NCI-H526 (cell line): ENCODE data around the gene FGGY.
"Not testable (repeated sequence)": the region's sequence is repeated elsewhere in the genome, so short reads cannot be mapped to it uniquely, and the experiment has no call there.

Experiments
- DNase-seq, 2 experiments: peaks; one replicate each; lab custom pipeline; 2025; lab: John Stamatoyannopoulos, UW

Gene FGGY

DNA sequence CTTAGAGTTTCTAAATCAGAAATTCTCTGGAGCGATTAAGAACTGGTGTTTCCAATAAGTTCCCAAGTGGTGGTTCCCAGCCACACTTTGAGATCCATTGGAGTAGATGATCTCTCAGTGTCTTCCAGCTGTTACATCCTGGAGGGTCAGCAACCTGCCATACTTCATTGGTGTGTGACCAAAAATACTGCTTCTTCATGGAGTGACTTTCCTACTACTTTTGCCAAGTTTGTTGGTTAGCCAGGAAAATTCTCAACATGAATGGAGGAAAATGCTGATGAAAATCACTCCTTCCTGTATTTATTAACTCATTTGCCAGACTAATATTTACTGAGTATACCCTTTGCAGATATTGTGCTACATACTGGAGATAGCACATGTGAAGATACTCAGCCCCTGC, 186.1 kb downstream of the FGGY start:
- DNase-seq: no peak

DNA sequence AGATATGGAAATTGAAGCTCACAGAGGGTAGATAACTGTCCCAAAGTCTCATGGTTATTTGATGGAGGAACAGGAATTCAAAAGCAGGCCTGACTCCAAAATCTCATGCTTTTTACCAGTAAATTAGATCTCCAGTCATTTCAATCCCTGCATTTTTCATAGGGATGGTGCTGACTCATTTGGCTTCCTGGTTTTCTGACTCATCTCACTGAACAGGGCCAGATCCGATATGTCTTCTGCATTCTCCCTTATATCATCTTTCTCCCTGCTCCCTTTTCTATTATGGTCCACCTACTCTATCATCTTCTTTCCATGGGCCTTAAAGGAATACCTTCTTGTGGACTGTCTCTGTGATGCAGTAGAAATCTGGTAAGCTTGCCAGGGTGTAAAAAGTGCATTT, 187.2 kb downstream of the FGGY start:
- DNase-seq: no peak

DNA sequence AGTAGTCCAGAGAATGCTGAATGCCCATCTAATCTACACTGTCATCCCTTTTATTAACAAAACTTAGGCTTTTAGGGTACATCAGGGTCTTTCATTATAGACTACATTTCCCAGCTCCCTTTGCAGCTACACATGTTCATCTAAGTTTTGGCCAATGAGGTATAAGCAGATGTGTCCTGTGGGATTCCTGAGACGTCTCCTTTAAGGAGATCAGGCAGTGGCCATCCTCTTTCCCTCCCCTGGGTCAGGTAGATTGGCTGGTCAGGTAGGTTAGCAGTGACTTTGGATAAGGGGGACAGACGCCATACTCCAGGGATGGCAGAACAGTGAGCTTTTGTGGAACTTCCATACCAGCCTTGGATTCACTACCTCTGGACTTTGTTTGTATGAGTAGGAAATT, 188.3 kb downstream of the FGGY start:
- no peak for DNase-seq

DNA sequence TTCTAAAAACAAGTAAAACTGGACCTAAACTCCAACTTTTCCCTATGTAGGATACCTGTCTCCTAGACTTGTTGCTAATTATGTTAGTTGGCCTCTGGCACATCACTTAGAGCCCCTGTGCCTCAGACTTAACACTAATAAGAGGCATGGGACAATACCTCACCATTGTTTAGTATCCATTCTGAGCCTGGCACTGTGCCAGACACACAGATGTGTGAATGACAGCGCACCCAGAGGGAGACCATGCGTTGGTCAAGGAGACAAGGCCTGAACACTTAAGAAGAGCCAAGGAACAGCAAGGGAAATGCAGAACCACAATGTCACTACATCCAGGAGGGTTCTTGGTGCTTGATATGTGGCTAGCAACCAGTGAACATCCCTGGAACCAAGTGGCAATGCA, 189.1 kb downstream of the FGGY start:
- no peak for DNase-seq

DNA sequence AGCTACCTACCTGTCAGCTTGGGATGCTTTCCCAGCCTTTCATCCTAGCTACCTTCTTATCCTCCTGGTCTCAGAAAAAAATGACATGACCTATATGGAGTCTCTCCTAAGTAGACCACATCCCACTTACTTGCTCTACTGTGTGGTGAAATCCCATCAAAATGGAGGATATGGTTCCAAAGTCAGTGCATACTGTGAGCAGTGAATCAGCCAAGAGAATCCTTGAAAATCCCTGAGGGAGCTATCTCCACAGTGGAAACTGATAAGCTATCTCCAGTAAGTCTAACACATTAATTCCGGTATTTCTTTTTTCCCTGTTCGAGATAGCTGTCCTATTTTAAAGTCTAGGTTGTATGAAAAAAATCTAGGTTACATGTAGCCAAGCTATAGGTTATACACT, 189.7 kb downstream of the FGGY start:
- no peak for DNase-seq

DNA sequence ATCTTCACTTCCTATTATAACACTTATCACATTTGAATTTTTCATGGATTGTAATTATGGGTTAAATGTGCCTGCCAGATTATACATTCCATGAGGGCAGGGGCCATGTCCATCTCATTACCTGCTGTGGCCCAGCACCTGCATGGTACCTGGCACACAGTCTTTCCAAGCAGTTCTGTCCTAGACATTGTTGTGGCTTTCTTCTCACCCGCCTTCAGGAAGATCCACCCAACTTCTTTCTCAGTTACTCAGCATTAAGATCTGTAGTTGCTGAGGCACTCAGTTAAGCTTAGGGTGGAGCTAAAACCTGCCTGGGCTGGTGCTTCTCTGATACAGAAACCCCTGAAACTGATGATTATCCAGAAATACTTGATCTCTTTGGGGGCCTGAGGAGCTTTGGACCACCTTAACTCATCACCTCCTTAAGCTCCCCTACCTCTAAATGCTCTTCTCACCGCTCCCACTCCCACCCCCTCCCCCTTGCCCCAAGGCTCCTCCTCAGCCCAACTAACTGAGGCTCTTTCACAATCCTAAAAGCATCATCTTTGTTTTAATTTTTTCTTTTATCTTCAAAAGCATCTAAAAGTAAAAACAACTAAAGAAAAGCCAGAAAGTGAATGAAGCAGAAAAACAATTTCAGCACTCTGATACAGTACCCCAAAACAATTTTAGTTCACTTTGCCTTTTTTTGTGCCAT, 190.6 kb downstream of the FGGY start:
- no peak for DNase-seq

DNA sequence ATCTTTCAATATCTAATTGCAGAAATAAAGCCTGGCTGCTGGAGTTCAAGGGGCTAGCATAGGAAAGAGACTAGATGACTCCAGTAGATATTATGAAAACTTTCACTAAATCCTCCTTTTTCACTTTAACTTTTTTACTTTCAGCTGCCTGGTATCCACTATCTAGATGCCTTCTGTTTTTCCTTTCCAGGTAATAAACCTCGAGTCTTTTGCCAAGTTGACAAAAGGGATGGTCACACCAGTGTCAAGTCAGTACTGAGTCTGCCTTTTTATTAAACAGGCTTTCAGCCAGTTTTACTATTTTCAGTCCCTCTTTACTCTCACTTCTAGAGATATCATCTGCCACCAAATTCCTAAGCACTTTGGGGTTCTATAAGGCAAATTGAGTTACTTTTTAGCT, 195.6 kb downstream of the FGGY start:
- no peak for DNase-seq

DNA sequence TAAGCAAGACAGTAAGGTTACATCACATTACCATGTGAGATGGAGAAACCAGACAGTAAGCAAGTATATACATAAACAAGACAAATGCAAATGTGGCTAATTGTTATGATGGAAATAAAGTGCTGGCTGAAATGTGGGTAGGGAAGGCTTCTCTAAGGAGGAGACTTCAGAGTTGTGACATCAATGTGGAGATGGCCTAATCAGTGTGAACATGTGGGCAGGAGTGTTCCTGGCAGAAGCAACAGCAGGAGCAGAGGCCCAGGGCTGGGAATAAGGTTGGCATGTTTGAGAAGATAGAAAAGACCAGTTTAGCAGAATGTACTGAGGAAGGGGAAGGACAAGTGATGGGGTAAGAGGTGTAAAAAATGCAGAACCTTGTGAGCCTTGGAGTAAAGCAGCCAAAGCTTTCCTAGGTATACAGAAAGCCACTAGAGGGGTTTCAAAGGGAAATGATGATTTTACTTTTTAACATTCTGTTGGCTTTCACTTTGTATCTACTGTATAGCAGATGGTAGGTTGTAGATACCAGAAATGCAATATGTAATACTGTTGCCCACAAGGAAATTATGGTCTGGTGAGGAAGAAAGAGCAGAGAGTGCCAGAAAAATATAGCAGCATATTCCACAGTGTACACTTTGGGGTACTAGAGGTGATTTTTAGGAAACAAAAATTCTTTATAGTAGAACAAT, 197.4 kb downstream of the FGGY start:
- DNase-seq: no peak

DNA sequence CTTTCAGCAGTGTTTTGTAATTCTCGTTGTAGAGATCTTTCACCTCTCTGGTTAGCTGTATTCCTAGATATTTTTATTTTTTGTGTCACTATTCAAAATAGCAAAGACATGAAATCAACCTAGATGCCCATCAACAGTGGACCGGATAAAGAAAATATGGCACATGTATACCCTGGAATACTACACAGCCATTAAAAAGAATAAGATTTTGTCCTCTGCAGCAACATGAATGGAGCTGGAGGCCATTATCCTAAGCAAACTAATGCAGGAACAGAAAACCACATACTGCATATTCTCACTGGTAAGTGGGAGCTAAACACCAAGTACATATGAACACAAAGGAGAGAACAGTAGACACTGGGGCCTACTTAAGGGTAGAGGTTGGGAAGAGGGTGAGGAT, 199.3 kb downstream of the FGGY start:
- not testable (repeated sequence) for DNase-seq

DNA sequence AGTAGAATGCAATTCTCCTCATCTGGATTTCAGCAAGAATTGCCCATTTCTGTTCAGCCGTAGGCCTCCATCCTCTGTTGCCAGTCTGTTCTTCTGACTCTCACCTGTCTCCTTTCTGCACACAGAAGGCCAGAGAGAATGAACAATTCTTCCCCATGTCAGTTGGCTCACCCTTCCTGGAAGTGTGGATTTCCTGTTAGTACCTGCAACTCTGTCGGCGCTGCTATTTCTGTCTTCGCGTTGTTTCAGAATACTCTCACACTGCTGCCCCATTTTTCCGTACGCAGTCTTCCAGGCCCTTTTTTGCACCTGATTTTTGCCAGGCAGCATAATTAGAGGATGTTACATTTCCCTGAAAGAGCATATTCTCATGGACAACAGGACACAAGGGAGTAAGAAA, 200.7 kb downstream of the FGGY start:
- DNase-seq: no peak

DNA sequence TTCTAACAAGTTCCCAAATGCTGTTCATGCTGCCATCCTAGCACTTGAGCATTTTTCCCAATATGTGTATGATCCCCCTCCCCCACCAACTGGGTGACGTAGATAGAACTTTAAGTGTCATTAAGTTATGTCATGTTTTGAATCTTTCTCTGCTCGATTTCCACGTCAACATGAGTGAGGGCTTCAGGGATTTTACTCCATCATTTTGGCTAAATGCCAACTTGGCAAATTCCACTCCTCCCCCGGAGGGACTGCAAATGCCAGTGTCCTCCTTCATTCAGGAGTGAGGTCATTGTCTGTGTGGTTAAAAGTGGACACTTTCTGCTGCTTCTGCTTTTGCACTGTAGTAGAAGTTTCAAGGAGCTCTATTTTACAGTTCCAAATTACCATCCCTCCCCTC, 201.7 kb downstream of the FGGY start:
- no peak for DNase-seq

DNA sequence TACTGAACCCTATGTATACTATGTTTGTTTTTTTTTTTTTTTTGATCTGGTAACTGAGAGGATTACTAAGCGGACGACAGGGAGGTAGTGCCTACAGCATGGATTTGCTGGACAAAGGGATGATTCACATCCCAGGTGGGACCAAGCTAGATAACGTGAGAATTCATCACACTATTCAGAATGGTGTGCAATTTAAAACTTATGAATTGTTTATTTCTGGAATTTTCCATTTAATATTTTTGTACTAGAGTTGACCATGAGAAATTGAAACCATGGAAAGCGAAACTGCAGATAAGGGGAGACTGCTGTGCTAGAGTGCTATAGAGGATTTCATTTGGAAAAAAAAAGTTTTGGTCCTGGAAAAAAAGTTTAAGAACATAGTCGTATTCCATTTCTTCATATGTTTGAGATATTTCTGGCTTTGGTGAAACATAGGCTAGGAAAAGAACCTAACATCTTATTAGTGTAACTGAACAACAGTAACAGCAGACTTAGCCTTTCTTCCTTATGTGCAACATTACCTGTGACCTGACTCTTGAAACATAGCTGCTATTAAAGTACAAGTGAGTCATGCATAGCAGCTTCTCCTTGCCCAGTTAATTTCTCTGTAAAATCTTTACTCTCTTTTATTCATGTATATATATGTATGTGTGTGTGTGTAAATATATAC, 202.5 kb downstream of the FGGY start:
- peak in 1 of 2 experiments; percentile 40 for DNase-seq

DNA sequence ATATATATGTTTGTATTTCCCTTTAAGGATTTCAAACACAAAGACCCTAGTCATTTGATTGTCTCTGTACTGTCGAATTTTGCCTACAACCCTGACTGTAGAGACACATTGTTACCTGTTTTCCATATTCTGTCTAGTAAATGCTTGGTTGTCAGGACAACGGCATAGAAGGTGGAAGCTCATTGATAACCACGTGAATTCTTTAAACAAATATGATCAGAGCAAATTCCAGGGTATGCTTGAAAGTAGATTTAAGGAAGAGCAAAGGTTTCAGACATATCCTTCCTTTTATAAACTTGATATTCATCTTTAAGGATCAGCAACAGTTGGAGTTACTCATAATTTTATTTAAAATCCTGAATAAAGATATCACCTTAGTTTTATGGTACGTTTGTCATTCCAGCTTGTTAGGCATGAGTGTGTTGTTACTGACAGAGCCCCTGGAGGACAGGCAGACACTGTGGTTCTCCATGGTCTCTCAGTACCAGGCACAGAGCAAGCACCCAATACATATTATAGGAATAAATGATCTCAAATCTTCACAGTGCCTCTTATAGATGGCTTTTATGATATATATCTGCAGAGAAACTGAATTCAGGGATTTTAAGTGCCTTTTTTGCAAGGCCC, 203.2 kb downstream of the FGGY start:
- peak; percentile 94 to 97 for DNase-seq

DNA sequence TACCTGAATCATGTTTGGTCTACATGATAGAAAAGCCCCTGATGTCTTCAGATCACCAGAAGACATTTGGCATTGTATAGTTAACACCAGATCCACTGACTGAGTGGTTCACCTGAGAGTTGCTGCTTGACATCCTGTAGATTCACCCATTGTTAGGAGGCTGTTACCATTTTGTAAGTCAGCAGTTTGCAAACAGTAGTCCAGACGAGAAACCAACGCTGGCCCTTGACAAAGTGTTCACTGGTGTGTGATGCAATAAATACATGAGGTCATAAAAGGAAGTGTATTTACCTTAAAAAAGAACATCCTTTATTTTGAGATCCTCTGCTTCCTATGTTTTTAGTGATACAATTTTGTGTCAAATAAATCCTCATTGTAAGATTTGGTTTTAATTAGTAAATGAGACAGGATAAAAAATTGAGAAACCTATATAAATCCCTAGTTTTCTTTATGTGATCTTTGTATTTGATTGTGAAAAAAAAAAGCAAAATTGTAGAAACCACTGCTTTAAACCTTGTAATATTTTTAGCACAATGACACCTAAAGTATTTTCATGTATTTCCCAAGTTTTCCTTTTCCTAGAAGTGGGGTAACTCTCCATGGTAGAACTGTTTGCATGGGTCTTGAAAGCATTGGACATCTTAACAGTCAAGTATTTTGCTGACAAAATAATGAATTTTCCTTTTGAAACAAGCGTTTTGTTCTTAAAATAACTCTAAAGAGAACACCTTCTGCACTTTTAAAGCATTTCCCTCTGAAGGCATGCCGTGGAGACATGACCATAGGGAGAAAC, 204.3 kb downstream of the FGGY start:
- no peak for DNase-seq

DNA sequence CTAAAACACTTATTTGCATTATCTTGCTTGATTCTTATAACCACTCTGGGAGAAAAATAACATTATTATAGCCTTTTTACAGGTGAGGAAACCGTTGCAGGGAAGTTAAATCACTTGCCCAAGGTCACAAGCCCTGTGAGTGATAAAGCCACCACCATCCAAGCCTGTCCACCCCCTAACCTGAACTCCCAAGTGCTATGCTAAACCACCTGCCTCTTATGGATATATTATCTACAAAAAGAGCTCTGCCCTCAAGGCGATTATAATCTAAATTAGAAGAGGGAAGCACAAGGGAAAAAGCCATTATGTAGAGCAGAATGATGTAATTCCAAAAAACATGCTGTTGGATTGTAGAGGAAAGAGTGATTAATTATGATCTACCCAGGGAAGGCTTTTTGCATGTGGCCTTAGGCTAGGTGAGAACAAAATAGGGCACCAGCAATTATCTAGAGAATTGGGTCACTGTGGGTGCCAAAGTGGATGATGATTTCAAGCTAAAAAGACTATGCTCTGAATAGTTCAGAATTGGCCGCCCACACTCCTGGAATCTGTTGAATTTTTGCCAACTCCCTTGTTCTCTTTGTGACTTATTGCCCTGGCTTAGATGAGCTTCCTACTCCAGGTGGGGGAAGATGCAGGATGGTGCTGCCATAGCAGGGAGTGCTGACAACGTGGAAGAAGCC, 205.3 kb downstream of the FGGY start:
- no peak for DNase-seq

DNA sequence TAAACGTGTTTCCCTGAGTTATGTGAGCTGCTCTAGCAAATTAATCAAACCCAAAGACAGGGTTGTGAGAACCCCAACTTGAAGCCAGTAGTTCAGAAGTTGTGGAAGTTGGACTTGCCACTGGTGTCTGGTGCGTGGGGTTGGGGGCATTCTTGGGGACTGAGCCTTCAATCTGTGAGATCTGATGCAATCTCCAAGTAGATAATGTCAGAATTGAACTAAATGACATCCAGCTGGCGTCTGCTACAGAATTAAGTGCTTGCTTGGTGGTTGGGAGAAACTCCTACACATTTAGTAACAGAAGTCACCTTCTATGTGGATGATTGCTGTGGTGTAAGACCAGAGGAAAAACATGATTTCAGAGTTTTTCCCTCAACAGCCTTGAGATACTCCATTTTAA, 207.4 kb downstream of the FGGY start:
- no peak for DNase-seq

DNA sequence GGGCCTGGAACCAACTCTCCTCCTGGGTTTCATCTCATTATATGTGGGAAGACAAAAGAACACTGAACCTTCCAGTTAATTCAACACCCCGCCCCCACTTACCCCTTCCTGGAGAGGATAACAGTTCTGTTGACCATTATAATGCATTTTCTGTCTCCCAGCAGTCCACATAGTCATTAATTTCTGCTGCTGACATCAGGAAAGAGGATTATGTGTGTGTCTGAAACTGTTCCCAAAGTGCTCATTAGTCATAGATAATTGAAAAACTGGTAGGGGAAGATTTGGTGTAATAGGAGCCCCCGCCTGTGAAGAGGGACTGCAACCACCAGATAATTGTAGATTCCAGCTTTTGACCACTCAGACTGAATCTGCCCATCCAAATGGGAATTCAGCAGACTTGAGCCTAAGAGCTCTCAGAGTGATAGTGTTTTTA, 208.7 kb downstream of the FGGY start:
- DNase-seq: no peak

DNA sequence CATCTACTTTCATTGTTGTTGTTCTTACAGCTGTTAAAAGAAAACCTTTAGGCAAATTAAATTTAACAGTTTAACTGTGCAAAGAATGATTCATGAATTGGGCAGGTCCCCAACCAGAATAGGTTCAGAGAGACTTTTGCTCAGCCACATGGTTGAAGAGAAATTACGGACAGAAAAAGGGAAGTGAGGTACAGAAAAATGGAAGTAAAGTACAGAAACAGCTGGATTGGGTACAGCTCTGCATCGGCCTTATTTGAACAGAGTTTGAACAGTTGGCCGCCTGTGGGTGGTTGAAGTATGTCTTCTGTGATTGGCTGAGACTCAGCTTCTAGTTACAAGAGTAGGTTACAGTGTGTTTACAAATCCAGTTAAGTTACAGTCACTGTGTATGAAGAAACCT, 210.1 kb downstream of the FGGY start:
- DNase-seq: no peak

DNA sequence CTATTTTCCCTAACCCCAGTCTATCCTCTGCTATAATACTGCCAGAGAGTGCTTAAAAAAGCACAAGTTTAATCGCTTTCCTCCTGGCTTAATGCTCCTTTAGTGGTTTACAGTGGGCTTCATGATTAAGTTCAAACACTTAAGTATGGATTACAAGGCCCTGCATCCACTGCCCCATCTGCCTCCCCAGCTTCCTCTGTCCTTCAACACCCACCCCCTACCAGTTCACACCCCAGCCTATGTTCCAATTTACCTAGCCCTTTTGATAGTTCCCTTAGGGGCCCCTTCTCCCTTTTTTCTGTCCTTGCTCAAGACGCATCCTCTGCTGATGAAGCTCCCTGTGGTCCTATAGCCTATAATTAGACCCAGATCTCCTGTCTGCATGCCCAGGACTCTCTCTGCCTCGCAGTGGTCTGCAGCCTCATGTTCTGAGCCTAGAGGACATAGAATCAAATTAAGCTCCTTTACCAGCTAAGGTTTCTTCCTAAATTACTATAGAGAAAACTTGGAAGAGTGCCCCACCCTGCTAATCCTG, 212.5 kb downstream of the FGGY start:
- no peak for DNase-seq

DNA sequence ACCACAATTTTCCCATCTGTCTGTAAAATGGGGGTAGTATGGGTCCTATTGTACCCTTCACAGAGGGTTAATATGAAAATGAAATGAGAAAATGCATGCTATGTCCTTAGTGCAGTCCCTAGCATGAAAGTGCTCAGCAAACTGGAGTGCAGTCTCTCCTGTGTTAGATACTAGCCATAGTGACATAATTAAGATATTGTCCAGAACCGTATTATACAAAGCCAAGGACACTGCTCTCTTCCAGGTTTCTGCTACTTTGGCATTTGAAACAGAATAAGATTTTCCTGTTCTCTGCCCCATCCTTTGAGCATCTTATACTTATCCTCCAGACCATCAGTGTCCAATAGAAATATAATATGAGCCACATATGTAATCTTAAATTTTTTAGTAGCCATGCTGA, 213.4 kb downstream of the FGGY start:
- no peak for DNase-seq
